KG1 (cell line): ENCODE measurements around the gene ILKAP.

Experiments used
- DNase-seq: peaks from one replicate; lab custom pipeline; 2025; lab: John Stamatoyannopoulos, UW

Gene ILKAP

GRCh38 chr2:238203094-238203972, at the start of gene ILKAP:
Gene ILKAP (minus strand): TSS chr2:238203695. CDS start chr2:238203553, 142 bp downstream.
- DNase-seq, result peak; percentile 48

GRCh38 chr2:238252766-238253630, 49.5 kb upstream of the ILKAP start:
- DNase-seq, result no peak

- DNase-seq, result no peak
Observed at GRCh38 chr2:238251986-238252385, 48.5 kb upstream of the ILKAP start.

GRCh38 chr2:238251331-238251730, 47.8 kb upstream of the ILKAP start:
- no peak for DNase-seq

- no peak for DNase-seq
Observed at GRCh38 chr2:238250896-238251295, 47.4 kb upstream of the ILKAP start.

- no peak for DNase-seq
Observed at GRCh38 chr2:238247841-238248453, 44.5 kb upstream of the ILKAP start.

GRCh38 chr2:238247002-238247822, 43.7 kb upstream of the ILKAP start:
- DNase-seq, result no peak

- DNase-seq, result no peak
Observed at GRCh38 chr2:238244151-238244550, 40.7 kb upstream of the ILKAP start.

- DNase-seq, result no peak
Observed at GRCh38 chr2:238243496-238244076, 40.1 kb upstream of the ILKAP start.

GRCh38 chr2:238242731-238243495, 39.4 kb upstream of the ILKAP start:
- DNase-seq, result no peak

- DNase-seq, result no peak
Observed at GRCh38 chr2:238241970-238242369, 38.5 kb upstream of the ILKAP start.

GRCh38 chr2:238240757-238241711, 37.5 kb upstream of the ILKAP start:
- no peak for DNase-seq

- peak; percentile 28 for DNase-seq
Observed at GRCh38 chr2:238239863-238240756, 36.6 kb upstream of the ILKAP start, which contains the start of gene HES6. Gene HES6 (minus strand): TSS chr2:238240038. CDS start chr2:238239905, 133 bp downstream.

- no peak for DNase-seq
Observed at GRCh38 chr2:238239543-238239862, 36.0 kb upstream of the ILKAP start.

GRCh38 chr2:238238766-238239542, 35.5 kb upstream of the ILKAP start:
- no peak for DNase-seq

GRCh38 chr2:238238311-238238765, 34.8 kb upstream of the ILKAP start:
- DNase-seq, result no peak

GRCh38 chr2:238237431-238238135, 34.1 kb upstream of the ILKAP start:
- no peak for DNase-seq
